Parathyroid adenoma (tissue), 2 donors: ENCODE measurements around the gene EIF2B5.

Experiments used
- H2AFZ ChIP-seq: fragments of 300-600 bp; sonication (generic); one replicate; pipeline ENCODE4 v1.7.0; 2017; ENCODE audit warnings: antibody characterized with exemption, mild to moderate bottlenecking
- H3K27ac ChIP-seq: fragments of 300-600 bp; sonication (generic); one replicate; pipeline ENCODE4 v1.7.0; 2017
- H3K27me3 ChIP-seq: fragments of 300-600 bp; sonication (generic); one replicate; pipeline ENCODE4 v1.7.0; 2017; ENCODE audit warnings: low read length; ENCODE audit not compliant: control insufficient read depth, insufficient read depth
- H3K36me3 ChIP-seq: fragments of 300-600 bp; sonication (generic); one replicate; pipeline ENCODE4 v1.7.0; 2017; ENCODE audit warnings: low read length; ENCODE audit not compliant: control insufficient read depth, insufficient read depth
- H3K4me1 ChIP-seq: fragments of 300-600 bp; sonication (generic); one replicate; pipeline ENCODE4 v1.7.0; 2017; ENCODE audit warnings: control low read depth
- H3K4me2 ChIP-seq: fragments of 300-600 bp; sonication (generic); one replicate; pipeline ENCODE4 v1.7.0; 2017; ENCODE audit warnings: low read length
- H3K4me3 ChIP-seq: fragments of 300-600 bp; sonication (generic); one replicate; pipeline ENCODE4 v1.7.0; 2017; ENCODE audit warnings: low read depth, low read length
- H3K79me2 ChIP-seq: fragments of 300-600 bp; sonication (generic); one replicate; pipeline ENCODE4 v1.7.0; 2017; ENCODE audit warnings: control low read depth
- H3K9ac ChIP-seq: fragments of 300-600 bp; sonication (generic); one replicate; pipeline ENCODE4 v1.7.0; 2017; ENCODE audit warnings: mild to moderate bottlenecking
- H3K9me3 ChIP-seq: fragments of 300-600 bp; sonication (generic); one replicate; pipeline ENCODE4 v1.7.0; 2017; ENCODE audit warnings: low read length; ENCODE audit not compliant: control insufficient read depth
- TF ChIP-seq, protein P1 (sequence below): fragments of 300-600 bp; sonication (generic); IDR thresholded peaks from one replicate; pipeline ENCODE4 v1.7.0; 2017; ENCODE audit warnings: antibody characterized with exemption, mild to moderate bottlenecking
- donor health status: primary hyperparathyroidism.

Gene EIF2B5

DNA sequence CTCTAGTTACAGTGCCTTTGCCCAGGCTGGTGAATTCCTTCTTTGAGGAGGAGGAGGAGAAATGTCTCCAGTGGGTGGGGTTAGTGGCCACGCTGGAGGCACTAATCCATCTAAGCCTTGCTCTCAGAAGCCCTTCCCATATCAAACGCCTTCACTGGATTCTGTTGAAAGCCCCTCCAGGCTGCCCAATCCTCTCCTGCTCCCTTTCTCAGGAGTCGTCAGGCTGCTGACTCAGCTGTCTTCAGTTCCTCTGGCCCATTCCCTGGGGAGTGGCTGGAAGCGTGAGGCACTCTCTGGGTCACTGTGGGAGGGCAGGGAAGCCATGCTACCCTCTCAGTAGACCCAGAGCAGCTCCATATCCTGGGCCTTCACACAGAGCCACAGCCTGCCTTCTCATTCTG is 42.2 kb downstream of the EIF2B5 start:
- peak overlapping the region; percentile 71 for H3K27ac ChIP-seq
- TF ChIP-seq, protein P1, sequence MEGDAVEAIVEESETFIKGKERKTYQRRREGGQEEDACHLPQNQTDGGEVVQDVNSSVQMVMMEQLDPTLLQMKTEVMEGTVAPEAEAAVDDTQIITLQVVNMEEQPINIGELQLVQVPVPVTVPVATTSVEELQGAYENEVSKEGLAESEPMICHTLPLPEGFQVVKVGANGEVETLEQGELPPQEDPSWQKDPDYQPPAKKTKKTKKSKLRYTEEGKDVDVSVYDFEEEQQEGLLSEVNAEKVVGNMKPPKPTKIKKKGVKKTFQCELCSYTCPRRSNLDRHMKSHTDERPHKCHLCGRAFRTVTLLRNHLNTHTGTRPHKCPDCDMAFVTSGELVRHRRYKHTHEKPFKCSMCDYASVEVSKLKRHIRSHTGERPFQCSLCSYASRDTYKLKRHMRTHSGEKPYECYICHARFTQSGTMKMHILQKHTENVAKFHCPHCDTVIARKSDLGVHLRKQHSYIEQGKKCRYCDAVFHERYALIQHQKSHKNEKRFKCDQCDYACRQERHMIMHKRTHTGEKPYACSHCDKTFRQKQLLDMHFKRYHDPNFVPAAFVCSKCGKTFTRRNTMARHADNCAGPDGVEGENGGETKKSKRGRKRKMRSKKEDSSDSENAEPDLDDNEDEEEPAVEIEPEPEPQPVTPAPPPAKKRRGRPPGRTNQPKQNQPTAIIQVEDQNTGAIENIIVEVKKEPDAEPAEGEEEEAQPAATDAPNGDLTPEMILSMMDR, result no peak
- peaks cover 12% of the 10 kb centered on the region for H3K4me1 ChIP-seq

DNA sequence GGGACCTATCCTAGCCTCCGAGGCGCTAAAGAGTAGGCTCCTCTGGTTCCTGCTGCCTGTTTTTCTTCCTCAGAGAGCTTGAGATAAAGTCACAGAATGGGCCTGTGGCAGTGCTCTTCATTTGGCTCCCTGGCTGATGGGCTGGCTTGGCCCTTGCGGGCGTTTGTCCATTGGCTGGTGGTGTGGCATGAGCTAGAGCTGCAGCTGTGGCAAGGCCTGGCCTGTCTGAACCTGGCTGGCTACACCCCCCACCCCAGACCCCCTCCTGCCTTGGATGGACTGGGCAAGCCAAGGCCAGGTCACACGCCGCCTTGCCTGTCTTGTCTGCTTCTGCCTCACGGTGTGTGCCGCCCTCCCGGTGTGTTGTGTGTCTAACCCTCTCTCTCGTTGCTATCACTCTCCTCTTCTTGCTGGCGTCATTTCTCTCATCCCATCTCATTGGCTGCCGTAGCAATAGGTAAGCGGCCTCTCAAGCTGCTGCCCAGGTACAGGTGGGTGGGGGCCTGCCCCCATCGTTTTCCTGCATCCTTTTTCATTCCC is 42.7 kb downstream of the EIF2B5 start:
- Histone ChIP-seq H3K27me3 (no peaks in the 10 kb centered on the region), H3K9ac (no peak overlapping the region), H3K27ac (no peak overlapping the region), H3K36me3 (no peaks in the 10 kb centered on the region), H2AFZ (no peak overlapping the region), H3K79me2 (peaks cover 21% of the 10 kb centered on the region), H3K4me1 (peaks cover 12% of the 10 kb centered on the region), H3K4me3 (no peak overlapping the region), H3K4me2 (no peak overlapping the region), H3K9me3 (no peaks in the 10 kb centered on the region)
- TF ChIP-seq, protein P1, result no peak

More for the DNA sequence above, 42.2 kb downstream of the EIF2B5 start:
- Histone ChIP-seq H3K4me2 (peak overlapping the region; percentile 92), H3K9me3 (no peaks in the 10 kb centered on the region), H3K4me3 (peak overlapping the region; percentile 77), H3K9ac (no peak overlapping the region), H2AFZ (no peak overlapping the region), H3K27me3 (no peaks in the 10 kb centered on the region), H3K36me3 (no peaks in the 10 kb centered on the region), H3K79me2 (peaks cover 21% of the 10 kb centered on the region)

DNA sequence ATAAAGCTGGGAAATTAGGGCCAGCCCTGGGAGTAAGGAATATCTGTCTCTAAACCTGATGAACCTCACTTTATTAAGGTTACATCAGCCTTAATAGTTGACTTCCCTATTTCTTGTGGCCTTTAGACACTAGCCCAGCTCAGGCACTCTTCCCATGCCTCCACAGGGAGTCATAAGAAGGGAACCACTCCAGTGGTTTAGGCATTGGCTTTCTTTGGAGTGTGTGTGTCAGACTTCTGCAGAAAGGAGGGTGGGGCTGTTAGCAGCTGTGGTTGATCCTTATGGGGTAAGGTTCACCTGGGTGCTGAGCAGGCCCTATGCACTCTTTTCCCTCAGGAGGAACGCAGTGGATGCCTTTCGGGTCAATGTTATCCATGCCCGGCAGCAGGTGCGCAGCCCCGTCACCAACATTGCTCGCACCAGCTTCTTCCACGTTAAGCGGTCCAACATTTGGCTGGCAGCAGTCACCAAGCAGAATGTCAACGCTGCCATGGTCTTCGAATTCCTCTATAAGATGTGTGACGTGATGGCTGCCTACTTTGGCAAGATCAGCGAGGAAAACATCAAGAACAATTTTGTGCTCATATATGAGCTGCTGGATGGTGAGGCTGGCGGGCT is 43.5 kb downstream of the EIF2B5 start:
- Histone ChIP-seq H3K27me3 (no peaks in the 10 kb centered on the region), H3K9ac (no peak overlapping the region), H3K79me2 (peaks cover 21% of the 10 kb centered on the region), H3K9me3 (no peaks in the 10 kb centered on the region), H3K27ac (no peak overlapping the region), H3K36me3 (no peaks in the 10 kb centered on the region), H3K4me3 (no peak overlapping the region), H3K4me1 (peaks cover 12% of the 10 kb centered on the region), H3K4me2 (no peak overlapping the region), H2AFZ (no peak overlapping the region)
- TF ChIP-seq, protein P1, result no peak

DNA sequence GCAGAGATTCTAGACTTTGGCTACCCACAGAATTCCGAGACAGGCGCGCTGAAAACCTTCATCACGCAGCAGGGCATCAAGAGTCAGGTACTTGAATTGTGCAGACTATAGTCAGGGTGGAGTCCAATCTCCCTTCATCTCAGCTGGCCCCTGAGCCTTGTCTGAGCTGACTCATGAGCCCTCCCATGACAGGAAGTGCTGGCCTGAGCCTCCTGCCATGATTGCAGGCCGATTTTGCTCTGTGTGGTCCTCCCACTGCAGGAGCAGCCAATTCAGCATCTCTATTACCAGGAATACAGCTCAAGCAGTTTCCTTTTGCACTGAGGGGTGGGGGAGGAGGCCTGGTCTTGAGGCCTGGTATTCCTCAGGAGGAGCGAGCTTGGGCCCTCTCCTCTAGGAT is 45.0 kb downstream of the EIF2B5 start:
- H2AFZ ChIP-seq, result no peak overlapping the region
- no peaks in the 10 kb centered on the region for H3K9me3 ChIP-seq
- no peak overlapping the region for H3K9ac ChIP-seq
- TF ChIP-seq, protein P1, result no peak
- no peaks in the 10 kb centered on the region for H3K27me3 ChIP-seq
- no peak overlapping the region for H3K4me3 ChIP-seq
- H3K36me3 ChIP-seq, result no peaks in the 10 kb centered on the region
- peaks cover 16% of the 10 kb centered on the region for H3K79me2 ChIP-seq
- H3K4me1 ChIP-seq, result peaks cover 14% of the 10 kb centered on the region
- no peak overlapping the region for H3K27ac ChIP-seq
- H3K4me2 ChIP-seq, result no peak overlapping the region

DNA sequence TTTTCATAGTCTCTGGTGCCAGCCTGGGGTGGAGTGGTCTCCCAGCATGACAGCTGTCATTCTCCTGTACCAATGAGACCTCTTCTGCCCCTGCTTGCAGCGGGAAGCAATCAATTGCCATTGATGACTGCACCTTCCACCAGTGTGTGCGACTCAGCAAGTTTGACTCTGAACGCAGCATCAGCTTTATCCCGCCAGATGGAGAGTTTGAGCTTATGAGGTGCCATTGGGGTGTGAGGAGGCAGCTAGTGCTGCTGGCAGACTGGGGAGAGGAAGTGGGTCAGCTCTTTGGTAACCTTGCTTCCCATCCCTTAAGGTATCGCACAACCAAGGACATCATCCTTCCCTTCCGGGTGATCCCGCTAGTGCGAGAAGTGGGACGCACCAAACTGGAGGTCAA is 46.4 kb downstream of the EIF2B5 start:
- H3K9ac ChIP-seq, result no peak overlapping the region
- no peaks in the 10 kb centered on the region for H3K36me3 ChIP-seq
- no peak overlapping the region for H3K27ac ChIP-seq
- no peaks in the 10 kb centered on the region for H3K27me3 ChIP-seq
- H3K9me3 ChIP-seq, result no peaks in the 10 kb centered on the region
- no peak overlapping the region for H3K4me3 ChIP-seq
- H3K4me1 ChIP-seq, result peaks cover 14% of the 10 kb centered on the region
- peaks cover 19% of the 10 kb centered on the region for H3K79me2 ChIP-seq
- no peak overlapping the region for H2AFZ ChIP-seq
- TF ChIP-seq, protein P1, result no peak
- no peak overlapping the region for H3K4me2 ChIP-seq
